Dedifferentiated amniotic fluid mesenchymal stem cell (primary cell): ENCODE data around the gene SERTAD4.
"Not testable (repeated sequence)": the region's sequence is repeated elsewhere in the genome, so short reads cannot be mapped to it uniquely, and the experiment has no call there.

Experiments used
- DNase-seq: peaks from one replicate; pipeline ENCODE4 v3.0.0-alpha.2; 2016; ENCODE audit errors: extremely low spot score

SERTAD4 gene

GRCh38 chr1:210232511-210233215 is at the start of gene SERTAD4:
SERTAD4 (plus strand) TSS chr1:210232796; CDS start chr1:210237961, 5,165 bp downstream.
- peak; percentile 67 for DNase-seq

GRCh38 chr1:210185063-210185462 is 47.5 kb upstream of the SERTAD4 start:
- no peak for DNase-seq

GRCh38 chr1:210187849-210188606 is 44.6 kb upstream of the SERTAD4 start:
- peak; percentile 44 for DNase-seq

GRCh38 chr1:210189426-210189825 is 43.2 kb upstream of the SERTAD4 start:
- no peak for DNase-seq

GRCh38 chr1:210195635-210196160 is 36.9 kb upstream of the SERTAD4 start:
- no peak for DNase-seq

GRCh38 chr1:210196266-210196665 is 36.3 kb upstream of the SERTAD4 start:
- DNase-seq: not testable (repeated sequence)

GRCh38 chr1:210198840-210199239 is 33.8 kb upstream of the SERTAD4 start:
- DNase-seq: no peak

GRCh38 chr1:210200124-210200736 is 32.4 kb upstream of the SERTAD4 start:
- DNase-seq: no peak

- no peak for DNase-seq
These were observed 30.9 kb upstream of the SERTAD4 start for GRCh38 chr1:210201681-210202080.

GRCh38 chr1:210207597-210208450 is 24.8 kb upstream of the SERTAD4 start:
- DNase-seq: no peak

GRCh38 chr1:210213335-210213734 is 19.3 kb upstream of the SERTAD4 start:
- DNase-seq: no peak

- no peak for DNase-seq
These were observed 17.8 kb upstream of the SERTAD4 start for GRCh38 chr1:210214573-210215409.

GRCh38 chr1:210217482-210217881 is 15.1 kb upstream of the SERTAD4 start:
- no peak for DNase-seq

GRCh38 chr1:210218047-210218446 is 14.5 kb upstream of the SERTAD4 start:
- no peak for DNase-seq

- DNase-seq: peak; percentile 42
These were observed 10.1 kb upstream of the SERTAD4 start for GRCh38 chr1:210222340-210223006.

GRCh38 chr1:210223226-210223904 is 9.2 kb upstream of the SERTAD4 start:
- DNase-seq: no peak

GRCh38 chr1:210228158-210228557 is 4.4 kb upstream of the SERTAD4 start:
- no peak for DNase-seq

GRCh38 chr1:210230149-210230695 is 2.4 kb upstream of the SERTAD4 start:
- DNase-seq: no peak

GRCh38 chr1:210231846-210232510 is 618 bp upstream of the SERTAD4 start:
- peak; percentile 58 for DNase-seq
